SK-N-MC (cell line): Measurements from ENCODE around the gene ZBTB4.

Experiments used
- EZH2 ChIP-seq: fragments of 200-600 bp; sonication (generic); IDR thresholded peaks from one replicate; pipeline ENCODE4 v1.6.1; 2017; ENCODE audit warnings: antibody characterized with exemption
- POLR2AphosphoS5 ChIP-seq: IDR thresholded peaks from 2 replicates; pipeline ENCODE4 v1.6.1; 2012; ENCODE audit warnings: mild to moderate bottlenecking, low read depth, low read length, borderline replicate concordance

GRCh38 chr17:7436556-7437368, 42.7 kb downstream of the ZBTB4 start:
- TF ChIP-seq POLR2AphosphoS5 (peak; percentile 29; the same call in 1 of the 2 replicates), EZH2 (no peak)
